H9 (cell line): ENCODE measurements around the gene TRIM52. TPM values are rescaled to one million over a fixed set of nuclear protein-coding genes. Genes with fewer than 3 reads are reported as not detected.

ENCODE experiments used
- DNase-seq: peaks from one replicate; pipeline ENCODE4 v3.0.0-alpha.2; 2017
- H2AFZ ChIP-seq: one replicate; pipeline ENCODE4 v1.6.1; 2013; ENCODE audit warnings: mild to moderate bottlenecking, low read length, control low read depth, moderate library complexity
- H2AK5ac ChIP-seq: 2 replicates; pipeline ENCODE4 v1.6.1; 2013; ENCODE audit warnings: low read length, control low read depth, mixed read lengths; ENCODE audit not compliant: insufficient read length
- H2BK120ac ChIP-seq: one replicate; pipeline ENCODE4 v1.6.1; 2013; ENCODE audit warnings: low read depth, mild to moderate bottlenecking, low read length, control low read depth, inconsistent platforms; ENCODE audit not compliant: poor library complexity, severe bottlenecking
- H2BK12ac ChIP-seq: 2 replicates; pipeline ENCODE4 v1.6.1; 2013; ENCODE audit warnings: low read length, control low read depth, mixed read lengths, low read depth; ENCODE audit not compliant: insufficient read length
- H2BK15ac ChIP-seq: 2 replicates; pipeline ENCODE4 v1.6.1; 2013; ENCODE audit warnings: low read depth, low read length, control low read depth
- H2BK20ac ChIP-seq: one replicate; pipeline ENCODE4 v1.6.1; 2013; ENCODE audit warnings: low read depth, mild to moderate bottlenecking, low read length, control low read depth, inconsistent platforms; ENCODE audit not compliant: poor library complexity, severe bottlenecking
- H2BK5ac ChIP-seq: 2 replicates; pipeline ENCODE4 v1.6.1; 2013; ENCODE audit warnings: low read length, control low read depth, mixed read lengths; ENCODE audit not compliant: insufficient read length
- H3K14ac ChIP-seq: 2 replicates; pipeline ENCODE4 v1.6.1; 2013; ENCODE audit warnings: low read length, control low read depth; ENCODE audit not compliant: insufficient read depth
- H3K18ac ChIP-seq: 2 replicates; pipeline ENCODE4 v1.6.1; 2013; ENCODE audit warnings: low read depth, mild to moderate bottlenecking, mixed read lengths, low read length, control low read depth; ENCODE audit not compliant: insufficient read length
- H3K23ac ChIP-seq: 2 replicates; pipeline ENCODE4 v1.6.1; 2013; ENCODE audit warnings: low read length, control low read depth, mixed read lengths, low read depth; ENCODE audit not compliant: insufficient read length
- H3K23me2 ChIP-seq: 2 replicates; pipeline ENCODE4 v1.6.1; 2013; ENCODE audit warnings: low read depth, mild to moderate bottlenecking, mixed read lengths, low read length, control low read depth; ENCODE audit not compliant: insufficient read length, poor library complexity, severe bottlenecking
- H3K27ac ChIP-seq: 2 replicates; pipeline ENCODE4 v1.5.1; 2013; ENCODE audit warnings: low read length, control low read depth, mixed read lengths, low read depth; ENCODE audit not compliant: insufficient read length
- H3K27me3 ChIP-seq: 2 replicates; pipeline ENCODE4 v1.6.1; 2013; ENCODE audit warnings: low read length, control low read depth, inconsistent platforms; ENCODE audit not compliant: insufficient read depth
- H3K4ac ChIP-seq: 2 replicates; pipeline ENCODE4 v1.6.1; 2013; ENCODE audit warnings: low read depth, mild to moderate bottlenecking, control low read depth, inconsistent platforms, low read length, moderate library complexity
- H3K4me1 ChIP-seq: 2 replicates; pipeline ENCODE4 v1.6.1; 2013; ENCODE audit warnings: low read length, control low read depth, inconsistent platforms; ENCODE audit not compliant: insufficient read depth
- H3K4me2 ChIP-seq: 2 replicates; pipeline ENCODE4 v1.6.1; 2013; ENCODE audit warnings: low read length, control low read depth, mixed read lengths; ENCODE audit not compliant: insufficient read length, insufficient read depth
- H3K56ac ChIP-seq: 2 replicates; pipeline ENCODE4 v1.6.1; 2013; ENCODE audit warnings: low read depth, mild to moderate bottlenecking, mixed read lengths, low read length, control low read depth; ENCODE audit not compliant: insufficient read length
- H3K79me1 ChIP-seq: 2 replicates; pipeline ENCODE4 v1.6.1; 2013; ENCODE audit warnings: low read depth, mild to moderate bottlenecking, moderate library complexity, low read length, control low read depth, inconsistent platforms; ENCODE audit not compliant: insufficient read depth, poor library complexity, severe bottlenecking
- H3K79me2 ChIP-seq: 2 replicates; pipeline ENCODE4 v1.6.1; 2013; ENCODE audit warnings: low read length, control low read depth, inconsistent platforms; ENCODE audit not compliant: insufficient read depth
- H3K9ac ChIP-seq: 2 replicates; pipeline ENCODE4 v1.6.1; 2013; ENCODE audit warnings: low read length, control low read depth, mixed read lengths; ENCODE audit not compliant: insufficient read length; ENCODE audit errors: extremely low read depth
- H3K9me3 ChIP-seq: one replicate; pipeline ENCODE4 v1.6.1; 2013; ENCODE audit warnings: low read depth, low read length, inconsistent platforms; ENCODE audit not compliant: control insufficient read depth
- H3T11ph ChIP-seq: one replicate; pipeline ENCODE4 v1.6.1; 2013; ENCODE audit warnings: mild to moderate bottlenecking, low read length, control low read depth, inconsistent platforms
- H4K20me1 ChIP-seq: one replicate; pipeline ENCODE4 v1.6.1; 2013; ENCODE audit not compliant: control insufficient read depth, insufficient read length, insufficient read depth
- H4K5ac ChIP-seq: 2 replicates; pipeline ENCODE4 v1.6.1; 2013; ENCODE audit warnings: low read depth, mild to moderate bottlenecking, mixed read lengths, low read length, control low read depth; ENCODE audit not compliant: insufficient read length
- H4K8ac ChIP-seq: replicated peaks from 2 replicates; pipeline ENCODE4 v1.6.1; 2013; ENCODE audit warnings: low read length, control low read depth, mixed read lengths, low read depth; ENCODE audit not compliant: insufficient read length
- H4K91ac ChIP-seq: 2 replicates; pipeline ENCODE4 v1.6.1; 2013; ENCODE audit warnings: low read depth, mild to moderate bottlenecking, moderate library complexity, mixed read lengths, low read length, control low read depth; ENCODE audit not compliant: insufficient read length
- H3K27ac Mint-ChIP-seq, 3 experiments: 2 replicates in 2 of 3; 3 replicates in 1 of 3; pipeline ENCODE4 v1.8.0; 2020 to 2021; ENCODE audit warnings: mixed read lengths in 3 of 3, mild to moderate bottlenecking in 1 of 3, moderate library complexity in 1 of 3
- H3K27me3 Mint-ChIP-seq: 2 replicates; pipeline ENCODE4 v1.8.0; 2021; ENCODE audit warnings: low read depth, mild to moderate bottlenecking, moderate library complexity, mixed read lengths
- H3K36me3 Mint-ChIP-seq, 3 experiments: 2 replicates in 2 of 3; 3 replicates in 1 of 3; pipeline ENCODE4 v1.8.0; 2020 to 2021; ENCODE audit warnings: low read depth in 3 of 3, mixed read lengths in 3 of 3; ENCODE audit not compliant: insufficient read depth in 1 of 3
- H3K4me1 Mint-ChIP-seq, 2 experiments: 2 replicates each; pipeline ENCODE4 v1.8.0; 2020; ENCODE audit warnings: mixed read lengths in 2 of 2
- H3K4me3 Mint-ChIP-seq, 2 experiments: 2 replicates in 1 of 2; 3 replicates in 1 of 2; pipeline ENCODE4 v1.8.0; 2020 to 2021; ENCODE audit warnings: mild to moderate bottlenecking in 2 of 2, mixed read lengths in 2 of 2, moderate library complexity in 1 of 2
- H3K9me3 Mint-ChIP-seq, 2 experiments: 2 replicates in 1 of 2; 3 replicates in 1 of 2; pipeline ENCODE4 v1.8.0; 2020; ENCODE audit warnings: mild to moderate bottlenecking in 2 of 2, mixed read lengths in 2 of 2, moderate library complexity in 1 of 2
- CTCF ChIP-seq: fragments of 200-600 bp; sonication (generic); conservative IDR thresholded peaks from 3 replicates; pipeline ENCODE4 v1.8.0; 2021; ENCODE audit warnings: antibody characterized with exemption, mild to moderate bottlenecking
- WGBS: extraction: QIAGEN DNeasy Blood & Tissue Kit; methylation state at CpG from one replicate; pipeline ENCODE4 v1.1.7; 2013; ENCODE audit warnings: missing lambda C conversion rate, low lambda C conversion rate, mixed read lengths; ENCODE audit not compliant: insufficient read length; ENCODE audit errors: extremely low coverage; 5-methylcytosine and 5-hydroxymethylcytosine counted together
- total RNA-seq: library from RNA; stranded (reverse); gene quantifications from 2 replicates; pipeline ENCODE4 v1.2.1, GENCODE V29; 2021

The TRIM52 gene
- total RNA-seq, 1 experiment from 2014 or later: 5.1 TPM

- 100% methylated on average over 1 of the region's 5 CpGs for WGBS
- Histone ChIP-seq H3K23me2 (no peaks in the 10 kb centered on the region), H2BK15ac (no peak overlapping the region), H3K27me3 (no peaks in the 10 kb centered on the region), H2BK12ac (no peak overlapping the region), H3K4me2 (no peak overlapping the region), H3K14ac (no peak overlapping the region), H3K4me1 (no peaks in the 10 kb centered on the region), H2BK20ac (no peak overlapping the region), H3K9ac (no peak overlapping the region), H3K4ac (no peak overlapping the region), H3K79me1 (no peaks in the 10 kb centered on the region), H3K27ac (peak overlapping the region; percentile 18), H3K23ac (no peak overlapping the region), H2BK120ac (no peak overlapping the region), H2BK5ac (no peak overlapping the region), H3K9me3 (no peaks in the 10 kb centered on the region), H4K5ac (no peak overlapping the region), H3K18ac (no peak overlapping the region), H3T11ph (no peak overlapping the region), H4K91ac (no peak overlapping the region), H3K56ac (no peak overlapping the region), H2AK5ac (no peak overlapping the region), H4K8ac (no peak overlapping the region), H2AFZ (no peak overlapping the region), H4K20me1 (no peaks in the 10 kb centered on the region), H3K79me2 (no peaks in the 10 kb centered on the region)
- H3K27ac Mint-ChIP-seq: peak overlapping the region in 2 of 3 experiments; percentile 30 to 93; a peak in 5 of 7 replicates
- H3K4me1 Mint-ChIP-seq: peaks cover 3 to 18% of the 10 kb centered on the region in 2 experiments; a peak in 1 of 4 replicates
- H3K4me3 Mint-ChIP-seq: peak overlapping the region in 1 of 2 experiments; percentile 19; a peak in 1 of 5 replicates
- no peaks in the 10 kb centered on the region for H3K9me3 Mint-ChIP-seq
- H3K36me3 Mint-ChIP-seq: peaks cover 53 to 90% (median 69%) of the 10 kb centered on the region in 3 experiments
- no peaks in the 10 kb centered on the region; the same call in 1 of the 2 replicates for H3K27me3 Mint-ChIP-seq
- TF ChIP-seq CTCF: no peak
- no peak for DNase-seq
These were observed 25.6 kb downstream of the TRIM52 start for GRCh38 chr5:181235323-181235688.
